ENCODE data around the gene MYO1C. TPM values are rescaled to one million over a fixed set of nuclear protein-coding genes. Genes with fewer than 3 reads are reported as not detected.

MYO1C gene
- total RNA-seq, 1 donor from 2014 or later, result 134 TPM

GRCh38 chr17:1486802-1487695 lies 5.4 kb downstream of the MYO1C start:
- DNase-seq (ENCODE audit: low read depth in 2 of 2), result peak in 1 of 2 donors; percentile 69

- DNase-seq (ENCODE audit: low read depth in 2 of 2), result peak; percentile 54 to 73
Observed at GRCh38 chr17:1485423-1486376, 6.8 kb downstream of the MYO1C start.

- DNase-seq (ENCODE audit: low read depth in 2 of 2), result peak in 1 of 2 donors; percentile 51
Observed at GRCh38 chr17:1484676-1485422, 7.6 kb downstream of the MYO1C start.

- DNase-seq (ENCODE audit: low read depth in 2 of 2), result no peak
Observed at GRCh38 chr17:1484060-1484535, 8.4 kb downstream of the MYO1C start.

- DNase-seq (ENCODE audit: low read depth in 2 of 2), result no peak
Observed at GRCh38 chr17:1482680-1483079, 9.8 kb downstream of the MYO1C start.

- no peak for DNase-seq (ENCODE audit: low read depth in 2 of 2)
Observed at GRCh38 chr17:1481736-1482135, 10.8 kb downstream of the MYO1C start.

- no peak for DNase-seq (ENCODE audit: low read depth in 2 of 2)
Observed at GRCh38 chr17:1480747-1481465, 11.6 kb downstream of the MYO1C start.

- no peak for DNase-seq (ENCODE audit: low read depth in 2 of 2)
Observed at GRCh38 chr17:1478418-1478817, 14.1 kb downstream of the MYO1C start.

DNA sequence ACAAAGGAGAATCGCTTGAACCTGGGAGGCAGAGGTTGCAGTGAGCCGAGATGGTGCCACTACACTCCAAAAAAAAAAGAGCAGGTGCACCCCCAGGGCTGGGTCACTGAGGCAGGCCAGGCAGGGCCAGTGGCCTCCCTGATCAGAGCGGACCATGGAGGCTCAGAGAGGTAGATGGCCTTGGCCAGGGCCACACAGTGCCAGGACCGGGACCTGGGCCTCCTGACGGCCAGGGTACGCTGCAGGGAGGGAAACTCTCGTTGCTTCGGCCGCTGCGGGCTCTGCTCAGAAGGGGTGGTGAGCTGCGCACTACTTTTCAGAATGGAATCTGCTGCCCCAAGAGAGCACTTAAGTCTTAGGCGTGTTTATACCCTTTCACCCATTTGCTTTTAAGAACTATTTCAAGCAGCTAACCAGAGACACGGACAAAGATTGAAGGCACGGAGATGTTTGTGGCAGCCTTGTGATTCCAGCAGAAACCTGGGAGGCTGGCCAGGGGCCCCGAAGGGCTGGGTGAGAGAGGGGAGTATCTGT lies 17.1 kb downstream of the MYO1C start:
- no peak for DNase-seq (ENCODE audit: low read depth in 2 of 2)

DNA sequence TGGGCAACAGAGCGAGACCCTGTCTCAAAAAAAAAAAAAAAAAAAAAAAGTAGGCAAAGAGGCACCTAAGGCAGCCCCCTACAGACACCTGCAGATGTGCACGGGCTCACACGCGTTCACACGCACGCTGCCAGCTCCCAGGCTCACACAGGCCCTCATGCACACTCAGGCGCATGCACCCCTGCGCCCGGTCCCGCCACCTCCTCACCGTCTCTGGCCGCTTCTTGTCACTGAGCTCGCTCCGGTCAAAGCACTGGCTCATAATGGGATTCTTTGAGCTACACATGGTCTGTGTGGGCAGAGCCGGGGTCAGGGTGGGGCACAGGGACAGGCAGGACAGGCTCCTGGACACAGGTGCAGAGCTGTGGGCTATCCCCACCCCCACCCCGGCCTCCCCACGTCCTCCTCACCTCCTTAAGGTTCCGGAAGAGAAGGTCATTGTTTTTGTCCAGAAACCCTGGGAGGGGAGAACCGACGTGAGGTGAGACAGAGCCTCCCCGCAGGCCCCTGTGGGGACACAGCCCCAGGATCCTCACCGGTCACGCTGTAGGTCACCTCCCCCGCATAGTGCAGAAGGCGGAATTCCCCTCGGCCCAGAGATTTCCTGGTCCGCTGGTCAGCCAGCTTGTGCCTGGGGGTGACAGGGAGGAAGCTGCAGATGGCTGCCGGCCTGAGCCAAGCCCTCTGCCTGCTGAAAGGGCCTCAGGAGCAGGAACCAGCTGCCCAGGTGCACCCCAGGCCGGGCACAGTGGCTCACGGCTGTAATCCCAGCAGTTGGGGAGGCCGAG lies 17.9 kb downstream of the MYO1C start:
- DNase-seq (ENCODE audit: low read depth in 2 of 2), result peak; percentile 63 to 65

DNA sequence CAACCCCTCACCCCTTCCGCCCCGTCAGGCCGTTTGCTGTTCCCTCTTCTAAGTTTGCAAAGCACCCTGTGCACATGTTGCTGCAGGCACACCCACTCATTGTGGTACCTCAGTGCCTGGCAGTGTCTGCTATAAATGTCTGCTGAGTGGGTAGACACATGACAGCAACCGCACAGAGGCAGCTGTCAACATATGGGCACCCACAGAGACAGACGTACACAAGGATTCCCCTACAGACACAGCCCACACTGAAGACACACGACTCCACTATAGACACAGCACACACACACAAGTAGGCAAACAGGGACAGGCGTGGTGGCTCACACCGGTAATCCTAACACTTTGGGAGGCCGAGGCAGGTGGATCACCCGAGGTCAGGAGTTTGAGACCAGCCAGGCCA lies 18.6 kb downstream of the MYO1C start:
- DNase-seq (ENCODE audit: low read depth in 2 of 2), result no peak

GRCh38 chr17:1473170-1473569 lies 19.3 kb downstream of the MYO1C start:
- DNase-seq (ENCODE audit: low read depth in 2 of 2), result no peak

DNA sequence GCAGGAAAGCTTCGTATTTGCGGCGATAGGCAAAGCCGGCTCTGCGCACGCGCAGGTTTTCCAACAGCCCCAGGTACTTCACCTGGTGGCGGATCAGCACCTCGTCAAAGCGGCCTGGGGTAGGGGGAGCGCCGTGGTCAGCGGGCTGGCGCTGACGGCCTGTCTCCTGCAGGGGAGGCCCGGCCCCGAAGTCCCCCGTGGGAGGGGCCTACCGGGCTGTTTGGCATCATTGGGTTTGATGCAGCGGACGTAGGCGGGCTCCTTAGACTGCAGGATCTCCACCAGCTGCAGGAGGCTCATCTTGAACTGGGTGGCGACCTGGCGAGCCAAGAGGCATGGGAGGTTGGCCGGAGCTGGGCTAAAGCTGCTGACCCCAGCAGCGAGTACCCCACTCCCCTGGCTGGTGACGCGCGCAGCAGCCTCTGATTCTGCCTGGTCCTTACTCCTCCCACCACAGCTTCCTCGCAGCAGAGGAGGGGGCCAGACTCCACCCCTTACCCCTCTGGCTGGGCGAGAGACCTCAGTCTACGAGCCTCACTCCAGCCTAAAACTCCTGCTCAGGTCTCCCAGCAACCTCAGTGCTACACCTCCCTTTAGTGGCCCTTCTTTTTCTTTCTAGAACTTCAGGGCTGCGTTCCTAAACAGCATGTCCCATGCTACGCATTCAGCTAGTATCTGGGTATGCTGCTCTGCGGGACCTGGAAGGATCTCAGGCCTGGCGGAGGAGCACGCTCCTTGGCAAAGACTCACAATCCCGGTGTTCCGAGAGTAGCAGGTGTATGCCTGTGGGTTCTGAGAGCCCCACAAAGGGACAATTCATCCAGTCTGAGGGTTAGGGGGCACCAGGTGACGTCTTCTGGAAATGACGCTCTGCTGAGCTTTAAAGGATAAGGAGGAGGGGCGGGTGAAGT lies 20.3 kb downstream of the MYO1C start:
- DNase-seq (ENCODE audit: low read depth in 2 of 2), result no peak

GRCh38 chr17:1471490-1471889 lies 21.0 kb downstream of the MYO1C start:
- DNase-seq (ENCODE audit: low read depth in 2 of 2), result no peak

DNA sequence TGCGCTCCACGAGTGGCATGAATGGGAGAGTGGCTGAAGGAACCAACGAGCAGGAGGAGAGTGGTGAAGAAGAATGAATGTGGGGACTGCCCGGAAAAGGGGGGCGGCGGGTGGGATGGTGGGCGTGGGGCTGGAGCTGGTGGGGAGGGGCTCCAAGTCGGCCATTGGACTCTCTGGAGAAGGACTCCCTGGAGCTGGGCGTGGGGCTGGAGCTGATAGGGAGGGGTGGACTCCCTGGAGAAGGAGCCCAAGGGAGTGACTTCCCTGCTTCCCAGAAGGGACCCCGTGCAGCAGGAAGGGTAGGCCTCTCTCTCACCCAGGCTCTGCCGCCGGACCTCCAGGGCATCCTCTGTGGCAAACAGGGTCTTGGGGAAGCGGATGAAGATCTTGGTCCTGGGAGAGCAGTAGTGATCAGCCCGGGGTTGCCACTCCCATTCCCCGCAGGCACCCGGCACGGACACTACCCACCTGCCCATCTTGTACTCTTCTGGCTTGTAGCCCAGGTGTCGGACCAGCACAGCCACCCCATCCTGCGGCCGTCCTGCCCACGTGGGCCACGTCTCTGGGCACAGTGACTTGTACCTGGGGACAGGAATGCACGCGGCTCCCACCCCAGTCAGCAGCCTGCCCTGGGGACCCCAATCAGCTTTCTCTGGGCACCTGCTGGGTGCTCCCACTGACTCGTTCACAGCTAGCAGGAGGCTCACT lies 21.6 kb downstream of the MYO1C start:
- DNase-seq (ENCODE audit: low read depth in 2 of 2), result no peak

DNA sequence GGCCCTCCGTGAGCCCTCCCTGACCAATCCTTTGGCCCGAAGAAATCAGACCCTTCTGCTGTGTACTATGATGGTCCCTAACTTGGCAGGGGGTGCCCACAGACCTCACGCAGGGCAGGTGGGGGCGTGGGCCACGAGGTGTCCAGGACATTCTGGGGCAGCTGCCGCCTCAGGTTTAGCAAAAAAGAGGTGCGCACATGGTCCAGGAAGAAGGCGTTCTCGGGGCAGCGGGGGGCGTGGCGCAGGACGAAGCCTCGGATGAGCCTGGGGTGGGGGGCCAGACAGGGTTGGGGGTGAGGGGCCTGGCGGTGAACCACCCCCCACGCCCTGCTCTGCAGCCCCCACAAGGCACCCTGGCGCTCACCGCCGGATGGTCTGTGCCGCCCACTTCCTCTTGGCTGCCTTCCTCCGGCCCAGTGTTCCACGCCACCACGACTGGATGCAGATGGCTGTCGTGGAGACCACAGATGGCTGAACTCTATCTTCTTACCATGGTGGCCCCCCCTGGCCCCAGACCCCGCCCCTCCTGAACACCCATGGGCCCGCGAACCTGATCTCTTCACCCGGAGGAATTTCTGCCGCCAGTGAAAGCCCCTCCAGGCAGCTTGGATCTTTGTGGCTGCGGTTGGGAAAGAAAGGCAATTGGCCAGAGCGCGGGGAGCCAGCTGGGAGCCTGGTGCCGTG lies 22.3 kb downstream of the MYO1C start:
- no peak for DNase-seq (ENCODE audit: low read depth in 2 of 2)

DNA sequence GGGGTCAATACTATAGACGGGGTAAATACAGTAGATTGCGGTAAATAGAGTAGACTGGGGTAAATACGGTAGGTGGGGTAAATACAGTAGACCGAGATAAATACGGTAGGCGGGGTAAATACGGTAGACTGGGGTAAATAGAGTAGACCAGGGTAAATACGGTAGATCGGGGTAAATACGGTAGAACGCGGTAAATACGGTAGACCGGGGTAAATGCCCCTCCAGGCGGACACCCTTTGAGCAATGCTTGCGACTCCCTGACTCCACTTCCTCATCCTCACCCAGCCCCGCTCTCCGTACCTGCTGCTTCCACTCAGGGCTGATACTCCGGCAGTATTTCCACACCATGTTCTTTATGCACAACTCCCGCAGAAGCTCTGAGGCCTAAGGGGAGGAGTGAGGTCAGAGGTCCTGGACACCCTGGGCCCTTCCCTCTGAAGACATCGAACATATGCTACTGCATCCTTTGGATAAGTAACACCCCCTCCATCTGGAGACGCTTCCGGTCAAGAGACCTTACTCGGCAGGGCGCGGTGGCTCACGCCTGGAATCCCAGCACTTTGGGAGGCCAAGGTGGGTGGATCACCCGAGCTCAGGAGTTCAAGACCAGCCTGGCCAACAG lies 23.1 kb downstream of the MYO1C start:
- no peak for DNase-seq (ENCODE audit: low read depth in 2 of 2)

All from lung microvascular endothelial cell (primary cell).